Endothelial cell (in vitro differentiated cells): ENCODE measurements around the gene NAA15. TPM values are rescaled to one million over a fixed set of nuclear protein-coding genes. Genes with fewer than 3 reads are reported as not detected.
A peak's percentile ranks its signal among the peaks of the same experiment; 100 is the strongest.
"Not testable (repeated sequence)": the region's sequence is repeated elsewhere in the genome, so short reads cannot be mapped to it uniquely, and the experiment has no call there.

Experiments
- DNase-seq: peaks from one replicate; pipeline ENCODE4 v3.0.0; 2021; ENCODE audit warnings: low spot score
- H3K27ac Mint-ChIP-seq: one replicate; pipeline ENCODE4 v1.8.0; 2021; ENCODE audit warnings: mixed read lengths, inconsistent platforms; ENCODE audit not compliant: unreplicated experiment
- H3K27me3 Mint-ChIP-seq: one replicate; pipeline ENCODE4 v1.8.0; 2021; ENCODE audit warnings: mild to moderate bottlenecking, moderate library complexity, mixed read lengths, inconsistent platforms; ENCODE audit not compliant: unreplicated experiment
- H3K36me3 Mint-ChIP-seq: one replicate; pipeline ENCODE4 v1.8.0; 2021; ENCODE audit warnings: mild to moderate bottlenecking, low read depth, mixed read lengths, inconsistent platforms; ENCODE audit not compliant: unreplicated experiment
- H3K4me1 Mint-ChIP-seq: one replicate; pipeline ENCODE4 v1.8.0; 2021; ENCODE audit warnings: mild to moderate bottlenecking, mixed read lengths, inconsistent platforms; ENCODE audit not compliant: unreplicated experiment
- H3K4me3 Mint-ChIP-seq: one replicate; pipeline ENCODE4 v1.8.0; 2021; ENCODE audit warnings: mild to moderate bottlenecking, mixed read lengths, inconsistent platforms; ENCODE audit not compliant: unreplicated experiment
- H3K9me3 Mint-ChIP-seq: one replicate; pipeline ENCODE4 v1.8.0; 2021; ENCODE audit warnings: mixed read lengths, inconsistent platforms; ENCODE audit not compliant: unreplicated experiment
- CTCF ChIP-seq: fragments of 200-600 bp; sonication (generic); IDR thresholded peaks from one replicate; pipeline ENCODE4 v1.5.0; 2021; ENCODE audit warnings: antibody characterized with exemption; ENCODE audit not compliant: unreplicated experiment
- total RNA-seq: library from RNA; stranded (reverse); fragmentation: NEBNext Ultra II Directional; extraction: Animal tissue kit (Norgen Biotek cat#: 25700); gene quantifications from one replicate; pipeline ENCODE4 v1.2.1, GENCODE V29; 2021; ENCODE audit not compliant: unreplicated experiment

Gene NAA15
- total RNA-seq, 1 donor from 2014 or later, result 37.8 TPM

DNA sequence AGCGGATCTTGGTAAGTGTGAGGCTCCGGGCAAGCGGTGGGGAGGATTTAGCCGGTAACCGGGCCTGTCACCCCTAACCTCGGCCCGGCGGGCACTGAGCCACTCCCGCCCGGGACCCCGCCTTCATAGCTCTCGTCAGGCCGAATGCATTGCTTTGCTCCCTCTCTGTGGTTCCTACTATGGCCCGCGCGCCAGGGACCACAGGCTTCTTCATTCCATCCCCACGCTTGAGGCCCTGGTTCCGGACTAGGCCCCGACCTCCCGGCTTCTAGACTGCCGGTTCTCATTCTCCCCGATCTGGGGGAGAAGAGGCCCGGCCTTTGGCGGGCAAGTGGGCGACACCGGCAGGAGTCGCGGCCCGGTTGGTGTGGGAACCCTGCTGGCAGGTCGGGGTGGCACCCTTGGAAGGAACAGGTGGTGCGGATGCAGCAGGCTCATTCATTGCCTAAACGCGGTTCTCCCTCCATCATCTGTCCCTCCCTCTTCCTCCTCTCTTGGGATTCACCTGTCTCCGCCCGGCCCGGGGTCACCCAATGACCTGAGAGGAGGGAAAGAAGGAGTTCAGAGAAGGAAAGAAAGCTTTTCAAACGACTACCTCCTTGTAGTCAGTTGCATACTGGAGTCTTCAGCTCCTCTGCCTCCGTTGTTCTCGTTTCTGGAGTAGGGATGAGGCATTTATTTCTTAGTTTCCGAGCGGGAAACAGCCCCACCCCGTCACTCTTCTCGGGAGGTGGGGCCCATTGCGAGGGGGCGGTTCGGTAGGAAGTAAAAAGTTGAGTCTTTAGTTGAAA lies 711 bp downstream of the NAA15 start, which contains the start of gene NDUFC1:
TSS of gene NDUFC1 (minus strand) at position 657 of the 791 bp plus-strand sequence. CDS start 6,679 bp downstream, outside the sequence.
- Mint-ChIP-seq H3K36me3 (peaks cover 7% of the 10 kb centered on the region), H3K27me3 (peaks cover 13% of the 10 kb centered on the region), H3K4me1 (peaks cover 13% of the 10 kb centered on the region), H3K9me3 (no peaks in the 10 kb centered on the region), H3K27ac (peak within 1 kb of the TSS; percentile 97), H3K4me3 (peak within 1 kb of the TSS; percentile 99)
- no peak for TF ChIP-seq CTCF
- DNase-seq, result peak; percentile 46

- Mint-ChIP-seq H3K27ac (no peak overlapping the region), H3K36me3 (peaks cover 7% of the 10 kb centered on the region), H3K27me3 (peaks cover 13% of the 10 kb centered on the region), H3K4me1 (peaks cover 13% of the 10 kb centered on the region), H3K4me3 (peak overlapping the region; percentile 52), H3K9me3 (no peaks in the 10 kb centered on the region)
- no peak for TF ChIP-seq CTCF
- DNase-seq, result no peak
These were observed 3.6 kb downstream of the NAA15 start for GRCh38 chr4:139304920-139305319.

GRCh38 chr4:139311909-139312308 lies 10.6 kb downstream of the NAA15 start:
- no peak for DNase-seq
- H3K4me1 Mint-ChIP-seq, result peaks cover 3% of the 10 kb centered on the region
- TF ChIP-seq CTCF, result no peak
- no peak overlapping the region for H3K27ac Mint-ChIP-seq
- H3K36me3 Mint-ChIP-seq, result no peaks in the 10 kb centered on the region
- H3K9me3 Mint-ChIP-seq, result no peaks in the 10 kb centered on the region
- no peak overlapping the region for H3K4me3 Mint-ChIP-seq
- H3K27me3 Mint-ChIP-seq, result peaks cover 2% of the 10 kb centered on the region

GRCh38 chr4:139312552-139313332 lies 11.4 kb downstream of the NAA15 start:
- H3K9me3 Mint-ChIP-seq, result no peaks in the 10 kb centered on the region
- H3K4me1 Mint-ChIP-seq, result peaks cover 6% of the 10 kb centered on the region
- H3K4me3 Mint-ChIP-seq, result no peak overlapping the region
- no peak for TF ChIP-seq CTCF
- H3K27me3 Mint-ChIP-seq, result peaks cover 2% of the 10 kb centered on the region
- DNase-seq, result no peak
- H3K36me3 Mint-ChIP-seq, result no peaks in the 10 kb centered on the region
- H3K27ac Mint-ChIP-seq, result no peak overlapping the region

DNA sequence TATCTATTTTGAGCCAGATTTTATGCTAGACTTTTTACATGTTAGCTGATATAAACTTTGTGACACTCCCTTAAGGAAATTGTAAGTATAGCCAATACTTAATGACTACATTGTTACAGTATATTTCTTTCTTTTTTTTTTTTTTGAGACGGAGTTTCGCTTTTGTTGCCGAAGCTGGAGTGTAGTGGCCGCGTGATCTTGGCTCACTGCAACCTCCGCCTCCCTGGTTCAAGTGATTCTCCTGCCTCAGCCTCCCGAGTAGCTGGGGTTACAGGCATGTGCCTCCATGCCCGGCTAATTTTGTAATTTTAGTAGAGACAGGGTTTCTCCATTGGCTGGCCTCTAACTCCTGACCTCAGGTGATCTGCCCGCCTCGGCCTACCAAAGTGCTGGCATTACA lies 12.1 kb downstream of the NAA15 start:
- not testable (repeated sequence) for H3K4me1 Mint-ChIP-seq, H3K27ac Mint-ChIP-seq, H3K9me3 Mint-ChIP-seq, H3K4me3 Mint-ChIP-seq, DNase-seq, H3K36me3 Mint-ChIP-seq, H3K27me3 Mint-ChIP-seq
